HUES6 (cell line): ENCODE data around the gene BBS9.

Experiments used
- H3K27ac ChIP-seq: 2 replicates; pipeline ENCODE4 v1.7.0; 2013; ENCODE audit warnings: low read depth, mild to moderate bottlenecking, low read length, inconsistent platforms
- H3K27me3 ChIP-seq: 2 replicates; pipeline ENCODE4 v1.6.1; 2013; ENCODE audit warnings: low read length; ENCODE audit not compliant: control insufficient read depth, insufficient read depth
- H3K36me3 ChIP-seq: 2 replicates; pipeline ENCODE4 v1.6.1; 2013; ENCODE audit warnings: low read length; ENCODE audit not compliant: control insufficient read depth, insufficient read depth
- H3K4me1 ChIP-seq: 2 replicates; pipeline ENCODE4 v1.6.1; 2013; ENCODE audit warnings: low read length; ENCODE audit not compliant: control insufficient read depth, insufficient read depth
- H3K4me3 ChIP-seq: 2 replicates; pipeline ENCODE4 v1.5.1; 2013; ENCODE audit warnings: low read depth, low read length
- H3K9ac ChIP-seq: one replicate; pipeline ENCODE4 v1.6.1; 2013; ENCODE audit warnings: mild to moderate bottlenecking, low read length
- H3K9me3 ChIP-seq: 2 replicates; pipeline ENCODE4 v1.6.1; 2013; ENCODE audit warnings: low read depth, low read length; ENCODE audit not compliant: control insufficient read depth, insufficient read depth

BBS9 gene

DNA sequence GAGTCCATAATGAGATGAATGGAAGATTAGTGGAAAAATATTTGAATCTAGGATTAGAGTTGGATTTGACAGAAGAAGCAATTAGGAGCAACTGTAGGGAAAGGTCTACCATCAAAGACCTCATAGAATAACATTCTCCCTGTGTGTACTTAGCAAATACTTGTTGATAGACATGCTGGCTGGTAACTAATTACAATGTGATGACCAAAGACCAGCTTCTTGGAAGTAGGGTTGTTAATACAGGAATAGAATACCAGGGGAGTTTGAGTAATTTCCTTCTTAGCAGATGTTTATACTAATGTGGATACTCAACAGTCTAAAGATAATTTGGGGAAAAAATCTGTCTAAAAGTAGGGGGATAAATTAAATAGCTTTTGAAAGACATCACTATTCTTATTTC lies 418.5 kb downstream of the BBS9 start:
- Histone ChIP-seq H3K4me1 (0 out of 2 replicates have a peak, but pooled peaks cover 5% of the 10 kb centered on the region), H3K9me3 (no peaks in the 10 kb centered on the region), H3K9ac (no peak overlapping the region), H3K36me3 (no peaks in the 10 kb centered on the region), H3K27me3 (no peaks in the 10 kb centered on the region), H3K4me3 (no peak overlapping the region), H3K27ac (no peak overlapping the region)

DNA sequence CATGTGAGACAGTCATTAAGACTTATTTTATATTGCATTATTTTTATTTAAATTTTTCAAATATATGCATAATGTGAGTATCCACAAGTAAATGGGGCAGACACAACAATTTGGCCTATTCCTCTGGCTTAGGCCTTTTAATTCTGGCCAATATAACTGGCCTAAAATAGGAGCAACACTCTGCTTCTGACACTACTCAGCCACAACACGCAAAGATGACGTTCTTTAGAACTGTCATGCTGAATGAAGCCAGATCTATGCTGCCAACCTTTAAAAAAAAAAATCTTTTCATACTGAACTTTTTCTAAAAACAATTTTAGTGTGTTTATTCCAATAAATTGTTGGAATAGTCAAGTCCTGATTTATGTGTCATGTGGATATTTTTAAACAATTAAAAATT lies 421.0 kb downstream of the BBS9 start:
- Histone ChIP-seq H3K9me3 (no peaks in the 10 kb centered on the region), H3K9ac (no peak overlapping the region), H3K27me3 (no peaks in the 10 kb centered on the region), H3K4me3 (no peak overlapping the region), H3K27ac (no peak overlapping the region), H3K4me1 (no peaks in the 10 kb centered on the region), H3K36me3 (peaks cover 3% of the 10 kb centered on the region; the same call in 1 of the 2 replicates)

DNA sequence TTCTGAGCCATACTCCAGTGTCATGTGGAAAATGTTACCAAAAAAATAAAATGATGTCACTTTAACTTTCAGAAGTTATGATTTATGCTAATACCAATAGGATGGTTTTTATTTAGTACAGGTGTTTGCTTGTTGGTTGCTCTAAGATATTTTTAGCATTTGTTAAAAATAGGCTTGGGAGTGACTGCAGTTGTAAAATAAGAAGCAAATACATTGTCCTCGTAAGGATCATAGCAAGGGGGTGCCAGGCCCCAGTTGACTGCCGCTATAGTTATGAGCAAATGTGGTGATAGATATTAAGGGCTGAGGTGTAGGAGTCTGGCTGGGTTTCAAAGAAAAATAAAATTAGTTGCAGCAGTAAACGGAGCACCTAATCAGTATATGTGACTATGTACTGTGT lies 421.6 kb downstream of the BBS9 start:
- no peak overlapping the region for H3K4me3 ChIP-seq
- no peaks in the 10 kb centered on the region for H3K4me1 ChIP-seq
- H3K27ac ChIP-seq = no peak overlapping the region
- no peaks in the 10 kb centered on the region for H3K27me3 ChIP-seq
- no peak overlapping the region for H3K9ac ChIP-seq
- no peaks in the 10 kb centered on the region for H3K9me3 ChIP-seq
- H3K36me3 ChIP-seq = peaks cover 4% of the 10 kb centered on the region; the same call in 1 of the 2 replicates

DNA sequence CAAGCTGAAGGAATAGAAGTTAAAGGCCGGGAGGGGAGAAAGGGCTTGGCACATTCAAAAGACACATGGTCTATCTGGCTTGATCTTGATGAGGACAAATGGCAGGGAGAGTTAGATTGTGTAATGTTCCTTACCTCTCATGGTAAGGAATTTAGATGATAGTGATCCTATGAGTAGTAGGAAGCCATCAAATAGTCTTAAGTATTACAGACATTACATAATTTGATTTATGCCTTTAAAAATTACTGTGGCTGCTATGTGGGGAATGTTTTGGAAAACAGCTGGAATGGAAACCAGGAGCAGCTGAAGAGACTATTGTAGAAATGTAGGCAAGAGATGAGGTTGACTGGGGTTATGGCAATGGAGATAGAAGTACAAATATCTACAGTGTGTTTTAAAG lies 424.7 kb downstream of the BBS9 start:
- no peak overlapping the region for H3K27ac ChIP-seq
- H3K27me3 ChIP-seq = no peaks in the 10 kb centered on the region
- no peaks in the 10 kb centered on the region for H3K9me3 ChIP-seq

DNA sequence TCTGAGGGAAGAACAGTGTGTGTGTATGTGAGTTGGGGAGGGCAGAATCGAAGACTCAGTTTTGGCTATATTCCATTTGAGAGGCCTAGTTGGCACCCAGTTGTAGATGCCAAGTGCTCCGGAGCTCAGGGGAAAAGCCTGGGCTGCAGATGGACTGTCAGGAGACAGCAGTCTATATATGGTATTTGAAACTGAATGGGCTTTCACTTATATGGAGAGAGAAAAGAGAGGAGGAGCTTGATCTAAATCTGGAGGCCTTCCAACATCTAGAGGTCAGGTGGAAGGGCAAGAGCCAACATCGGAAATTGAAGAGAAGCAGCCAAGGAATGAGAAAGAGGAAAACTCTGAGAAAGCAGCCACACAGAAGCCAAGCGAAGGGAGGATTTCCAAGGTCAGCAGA lies 425.2 kb downstream of the BBS9 start:
- peaks cover 4% of the 10 kb centered on the region; the same call in 1 of the 2 replicates for H3K36me3 ChIP-seq
- no peaks in the 10 kb centered on the region for H3K9me3 ChIP-seq
- no peak overlapping the region for H3K4me3 ChIP-seq
- no peak overlapping the region for H3K27ac ChIP-seq
- H3K4me1 ChIP-seq = no peaks in the 10 kb centered on the region
- no peak overlapping the region for H3K9ac ChIP-seq
- H3K27me3 ChIP-seq = no peaks in the 10 kb centered on the region

More for the DNA sequence above, 424.7 kb downstream of the BBS9 start:
- Histone ChIP-seq H3K36me3 (peaks cover 4% of the 10 kb centered on the region; the same call in 1 of the 2 replicates), H3K4me3 (no peak overlapping the region), H3K9ac (no peak overlapping the region), H3K4me1 (no peaks in the 10 kb centered on the region)

DNA sequence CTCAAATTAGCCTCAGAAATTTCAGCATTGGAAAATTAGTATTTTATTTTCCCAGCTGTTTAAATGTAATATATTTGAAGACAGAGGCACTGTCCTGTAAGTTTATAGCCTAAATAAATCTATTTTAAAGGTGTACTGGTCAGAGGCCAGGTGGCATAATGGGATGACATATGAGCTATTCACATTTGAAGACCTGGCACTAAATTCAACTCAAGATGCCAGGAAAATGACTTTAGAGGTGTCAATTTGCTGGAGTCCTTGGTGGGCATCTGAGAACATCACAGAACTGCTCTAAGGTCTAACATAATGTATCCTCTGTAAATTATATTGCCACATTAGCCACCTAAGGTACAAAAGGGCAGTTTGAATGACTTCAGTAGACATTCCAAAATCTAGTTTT lies 427.1 kb downstream of the BBS9 start:
- Histone ChIP-seq H3K27ac (no peak overlapping the region), H3K4me3 (no peak overlapping the region), H3K4me1 (no peaks in the 10 kb centered on the region), H3K36me3 (peaks cover 4% of the 10 kb centered on the region; the same call in 1 of the 2 replicates), H3K27me3 (no peaks in the 10 kb centered on the region), H3K9me3 (no peaks in the 10 kb centered on the region), H3K9ac (no peak overlapping the region)

DNA sequence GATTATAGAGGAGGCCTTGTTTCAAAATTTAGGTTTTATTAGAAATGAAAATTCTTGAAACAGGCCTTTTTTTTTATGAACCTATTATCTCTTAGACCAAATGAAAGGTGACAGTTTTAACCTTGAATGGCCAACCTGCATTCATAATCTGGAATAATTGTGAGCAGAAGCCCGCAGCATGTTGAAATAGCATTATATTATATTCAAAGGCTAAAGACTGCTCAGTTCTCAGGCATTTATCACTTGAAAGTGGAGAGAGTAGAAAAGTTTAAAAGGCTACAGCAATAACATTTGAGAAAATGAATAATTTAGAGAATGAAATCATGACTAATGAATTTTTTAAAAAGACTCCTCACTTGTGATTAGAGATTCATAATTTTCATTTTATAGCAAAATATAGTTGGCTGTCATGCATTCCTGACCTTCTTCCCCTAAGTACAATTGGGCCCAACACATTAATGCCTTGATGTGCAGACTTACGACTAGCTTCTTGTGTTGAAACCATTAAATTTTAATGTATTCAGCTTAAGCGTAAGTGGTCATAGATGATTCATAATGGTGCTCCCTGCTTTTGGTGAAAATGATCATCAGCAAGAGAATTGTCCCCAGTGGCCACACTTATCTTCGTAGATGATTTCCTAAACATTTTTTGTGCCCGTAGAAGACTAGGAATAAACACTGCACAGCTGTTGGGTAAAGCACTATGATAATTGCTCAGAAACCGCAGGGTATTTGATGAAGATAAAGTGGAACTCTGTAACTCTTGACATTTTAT lies 429.4 kb downstream of the BBS9 start:
- H3K9me3 ChIP-seq = no peaks in the 10 kb centered on the region
- H3K9ac ChIP-seq = no peak overlapping the region
- H3K27ac ChIP-seq = no peak overlapping the region
- H3K4me3 ChIP-seq = no peak overlapping the region
- H3K4me1 ChIP-seq = no peaks in the 10 kb centered on the region
- H3K27me3 ChIP-seq = no peaks in the 10 kb centered on the region
- H3K36me3 ChIP-seq = peaks cover 4% of the 10 kb centered on the region; the same call in 1 of the 2 replicates

DNA sequence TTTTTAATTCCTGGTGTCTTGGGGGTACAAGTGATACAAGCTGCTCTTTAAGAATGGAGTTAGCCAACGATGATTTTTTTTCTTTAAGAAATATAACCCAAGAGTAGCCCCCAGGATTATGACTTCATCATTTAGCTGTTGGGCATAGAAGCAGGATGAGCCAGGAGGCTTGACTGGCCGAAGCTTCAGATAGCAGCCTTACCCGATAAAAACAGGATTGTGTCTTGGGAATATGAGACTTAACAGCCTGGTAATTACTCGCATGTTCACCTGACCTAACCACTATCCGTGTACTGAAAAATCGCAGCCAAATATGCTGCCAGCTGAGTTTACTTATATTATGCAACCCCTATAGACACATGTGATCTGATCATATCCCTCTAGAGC lies 430.0 kb downstream of the BBS9 start:
- no peak overlapping the region for H3K4me3 ChIP-seq
- no peak overlapping the region for H3K9ac ChIP-seq
- H3K27me3 ChIP-seq = no peaks in the 10 kb centered on the region
- H3K36me3 ChIP-seq = peaks cover 4% of the 10 kb centered on the region; the same call in 1 of the 2 replicates
- no peaks in the 10 kb centered on the region for H3K4me1 ChIP-seq
- no peaks in the 10 kb centered on the region for H3K9me3 ChIP-seq
- no peak overlapping the region for H3K27ac ChIP-seq

DNA sequence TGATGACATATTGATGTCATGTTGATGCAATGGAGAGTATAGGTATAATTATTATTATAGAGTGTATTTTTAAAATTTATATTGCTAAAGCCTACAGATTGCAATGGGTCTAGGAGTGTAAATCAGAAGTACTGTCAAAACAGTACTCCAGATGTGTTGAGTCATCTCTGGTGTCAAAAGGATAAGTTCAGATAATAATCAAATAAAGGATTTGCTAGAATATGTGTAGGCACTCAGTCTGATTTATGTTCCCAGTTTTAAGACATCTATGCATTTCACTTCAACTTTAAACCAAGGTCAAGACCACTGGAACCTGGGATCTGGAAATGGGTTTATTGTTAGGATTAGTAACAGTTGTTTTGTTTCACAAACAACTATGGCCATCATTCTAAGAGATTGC lies 433.6 kb downstream of the BBS9 start:
- Histone ChIP-seq H3K9me3 (no peaks in the 10 kb centered on the region), H3K4me1 (no peaks in the 10 kb centered on the region), H3K4me3 (no peak overlapping the region), H3K27ac (no peak overlapping the region), H3K36me3 (no peaks in the 10 kb centered on the region), H3K9ac (no peak overlapping the region), H3K27me3 (no peaks in the 10 kb centered on the region)

DNA sequence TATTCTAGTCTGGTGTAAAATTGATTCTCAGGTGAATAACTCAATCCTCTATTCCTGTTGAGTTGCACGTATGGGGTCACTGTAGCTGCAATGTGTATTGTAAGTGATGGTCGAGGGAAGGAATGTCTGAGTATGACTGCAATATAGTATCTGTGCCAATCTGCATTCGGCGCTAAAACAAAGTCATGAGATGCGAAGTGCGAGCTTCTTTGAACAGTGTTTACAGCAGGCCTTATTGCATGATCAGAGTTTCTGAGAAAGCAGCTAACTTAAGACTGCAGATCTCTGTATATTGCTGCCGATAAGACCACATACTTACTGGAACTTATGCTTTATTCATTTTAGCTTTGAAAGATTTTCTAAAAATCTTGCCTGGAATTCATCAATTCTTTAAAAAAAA lies 434.3 kb downstream of the BBS9 start:
- Histone ChIP-seq H3K27me3 (no peaks in the 10 kb centered on the region), H3K27ac (no peak overlapping the region), H3K4me1 (no peaks in the 10 kb centered on the region), H3K4me3 (no peak overlapping the region), H3K9me3 (no peaks in the 10 kb centered on the region), H3K9ac (no peak overlapping the region), H3K36me3 (no peaks in the 10 kb centered on the region)

DNA sequence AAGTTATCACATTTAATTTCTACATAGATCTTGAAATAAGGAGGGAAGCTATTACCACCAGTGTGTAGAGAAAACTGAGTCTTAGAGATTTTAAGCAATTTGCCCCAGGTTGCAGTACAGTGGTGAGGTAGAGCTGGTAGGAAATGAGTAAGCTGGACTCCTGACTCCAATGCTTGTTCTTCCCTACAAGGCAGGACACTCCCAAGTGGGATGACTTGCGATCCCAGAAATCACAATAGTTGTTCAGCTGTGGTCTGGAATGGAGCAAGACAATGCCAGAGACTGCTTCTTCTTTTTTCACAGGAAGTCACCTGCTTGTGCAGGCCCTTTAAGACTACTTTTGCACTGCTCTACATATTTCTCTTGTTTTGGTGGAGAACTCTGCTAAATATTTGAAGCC lies 448.8 kb downstream of the BBS9 start:
- no peak overlapping the region for H3K27ac ChIP-seq
- H3K9me3 ChIP-seq = no peaks in the 10 kb centered on the region
- no peaks in the 10 kb centered on the region for H3K36me3 ChIP-seq
- no peaks in the 10 kb centered on the region for H3K27me3 ChIP-seq
- no peak overlapping the region for H3K4me3 ChIP-seq
- H3K9ac ChIP-seq = no peak overlapping the region
- no peaks in the 10 kb centered on the region for H3K4me1 ChIP-seq
